HL-60 (cell line): ENCODE data around the gene HS6ST3.
"Not testable (repeated sequence)": the region's sequence is repeated elsewhere in the genome, so short reads cannot be mapped to it uniquely, and the experiment has no call there.

Experiments used
- CTCF ChIP-seq: IDR thresholded peaks from one replicate; pipeline ENCODE4 v1.5.1; 2011; ENCODE audit warnings: low read length, control low read depth, inconsistent platforms; ENCODE audit not compliant: insufficient read depth
- GABPA ChIP-seq: IDR thresholded peaks from 2 replicates; pipeline ENCODE4 v1.6.1; 2012; ENCODE audit warnings: low read depth
- TF ChIP-seq, protein P1 (sequence below): IDR thresholded peaks from 2 replicates; pipeline ENCODE4 v1.6.1; 2012; ENCODE audit warnings: low read depth; ENCODE audit not compliant: insufficient replicate concordance

GRCh38 chr13:96051491-96051890, 38.4 kb upstream of the HS6ST3 start:
- TF ChIP-seq CTCF, GABPA: not testable (repeated sequence)
- TF ChIP-seq, protein P1, sequence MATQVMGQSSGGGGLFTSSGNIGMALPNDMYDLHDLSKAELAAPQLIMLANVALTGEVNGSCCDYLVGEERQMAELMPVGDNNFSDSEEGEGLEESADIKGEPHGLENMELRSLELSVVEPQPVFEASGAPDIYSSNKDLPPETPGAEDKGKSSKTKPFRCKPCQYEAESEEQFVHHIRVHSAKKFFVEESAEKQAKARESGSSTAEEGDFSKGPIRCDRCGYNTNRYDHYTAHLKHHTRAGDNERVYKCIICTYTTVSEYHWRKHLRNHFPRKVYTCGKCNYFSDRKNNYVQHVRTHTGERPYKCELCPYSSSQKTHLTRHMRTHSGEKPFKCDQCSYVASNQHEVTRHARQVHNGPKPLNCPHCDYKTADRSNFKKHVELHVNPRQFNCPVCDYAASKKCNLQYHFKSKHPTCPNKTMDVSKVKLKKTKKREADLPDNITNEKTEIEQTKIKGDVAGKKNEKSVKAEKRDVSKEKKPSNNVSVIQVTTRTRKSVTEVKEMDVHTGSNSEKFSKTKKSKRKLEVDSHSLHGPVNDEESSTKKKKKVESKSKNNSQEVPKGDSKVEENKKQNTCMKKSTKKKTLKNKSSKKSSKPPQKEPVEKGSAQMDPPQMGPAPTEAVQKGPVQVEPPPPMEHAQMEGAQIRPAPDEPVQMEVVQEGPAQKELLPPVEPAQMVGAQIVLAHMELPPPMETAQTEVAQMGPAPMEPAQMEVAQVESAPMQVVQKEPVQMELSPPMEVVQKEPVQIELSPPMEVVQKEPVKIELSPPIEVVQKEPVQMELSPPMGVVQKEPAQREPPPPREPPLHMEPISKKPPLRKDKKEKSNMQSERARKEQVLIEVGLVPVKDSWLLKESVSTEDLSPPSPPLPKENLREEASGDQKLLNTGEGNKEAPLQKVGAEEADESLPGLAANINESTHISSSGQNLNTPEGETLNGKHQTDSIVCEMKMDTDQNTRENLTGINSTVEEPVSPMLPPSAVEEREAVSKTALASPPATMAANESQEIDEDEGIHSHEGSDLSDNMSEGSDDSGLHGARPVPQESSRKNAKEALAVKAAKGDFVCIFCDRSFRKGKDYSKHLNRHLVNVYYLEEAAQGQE = not testable (repeated sequence)
